Glomerular visceral epithelial cell (primary cell): ENCODE measurements around the gene SH2D1A.
"Not testable (repeated sequence)": the region's sequence is repeated elsewhere in the genome, so short reads cannot be mapped to it uniquely, and the experiment has no call there.

Experiments
- DNase-seq: peaks from one replicate; pipeline ENCODE4 v3.0.0-alpha.2; 2016; ENCODE audit errors: extremely low spot score

SH2D1A gene

GRCh38 chrX:124346117-124346876 is at the start of gene SH2D1A:
Gene SH2D1A, plus strand, starts transcription at chrX:124346563. Its CDS starts 80 bp downstream, at chrX:124346643.
- no peak for DNase-seq

- DNase-seq = not testable (repeated sequence)
Measured at GRCh38 chrX:124299323-124299722, 47.0 kb upstream of the SH2D1A start.

- DNase-seq = no peak
Measured at GRCh38 chrX:124300405-124300804, 46.0 kb upstream of the SH2D1A start.

GRCh38 chrX:124307253-124307907 is 39.0 kb upstream of the SH2D1A start:
- no peak for DNase-seq

GRCh38 chrX:124325732-124326131 is 20.6 kb upstream of the SH2D1A start:
- no peak for DNase-seq

- peak; percentile 1 for DNase-seq
Measured at GRCh38 chrX:124328765-124329164, 17.6 kb upstream of the SH2D1A start.

GRCh38 chrX:124332481-124333424 is 13.6 kb upstream of the SH2D1A start, which contains the start of gene TEX13D:
Gene TEX13D, plus strand, starts transcription at chrX:124332660. Its CDS starts 258 bp downstream, at chrX:124332918.
- DNase-seq = no peak

- DNase-seq = no peak
Measured at GRCh38 chrX:124333862-124334261, 12.5 kb upstream of the SH2D1A start.

- DNase-seq = not testable (repeated sequence)
Measured at GRCh38 chrX:124334555-124334954, 11.8 kb upstream of the SH2D1A start.

- no peak for DNase-seq
Measured at GRCh38 chrX:124335598-124335997, 10.8 kb upstream of the SH2D1A start.

- no peak for DNase-seq
Measured at GRCh38 chrX:124337916-124338315, 8.4 kb upstream of the SH2D1A start.

- no peak for DNase-seq
Measured at GRCh38 chrX:124338733-124339514, 7.4 kb upstream of the SH2D1A start.

GRCh38 chrX:124341396-124342132 is 4.8 kb upstream of the SH2D1A start:
- DNase-seq = no peak

GRCh38 chrX:124342174-124342867 is 4.0 kb upstream of the SH2D1A start:
- no peak for DNase-seq

- no peak for DNase-seq
Measured at GRCh38 chrX:124343016-124343415, 3.3 kb upstream of the SH2D1A start.

GRCh38 chrX:124344246-124344645 is 2.1 kb upstream of the SH2D1A start:
- no peak for DNase-seq

- DNase-seq = no peak
Measured at GRCh38 chrX:124346877-124347241, 496 bp downstream of the SH2D1A start.

- DNase-seq = no peak
Measured at GRCh38 chrX:124347242-124347641, 879 bp downstream of the SH2D1A start.

- DNase-seq = no peak
Measured at GRCh38 chrX:124348182-124348581, 1.8 kb downstream of the SH2D1A start.

GRCh38 chrX:124348885-124349453 is 2.6 kb downstream of the SH2D1A start:
- DNase-seq = no peak
